A673 (cell line): Measurements from ENCODE around the gene SIGLEC8. TPM values are rescaled to one million over a fixed set of nuclear protein-coding genes. Genes with fewer than 3 reads are reported as not detected.
A peak's percentile ranks its signal among the peaks of the same experiment; 100 is the strongest.

Experiments
- BruUV-seq: library from RNA; stranded (reverse); fragments of 400-500 nt; replicated peaks from 2 replicates; lab custom pipeline; 2021; lab: Mats Ljungman, UMichigan
- CTCF ChIA-PET: fragments of 300-600 bp; sonication (Branson Sonifier 250); formaldehyde crosslinking; loops from one replicate; lab custom pipeline; 2022; ENCODE audit warnings: antibody characterized with exemption; lab: Charles Lee
- POLR2A ChIA-PET: fragments of 300-600 bp; sonication (Branson Sonifier 250); formaldehyde crosslinking; loops from one replicate; lab custom pipeline; 2022; ENCODE audit warnings: antibody characterized with exemption; ENCODE audit not compliant: low non-redundant PET; lab: Charles Lee
- DNase-seq: peaks from one replicate; pipeline ENCODE4 v3.0.0-alpha.2; 2015; ENCODE audit warnings: low spot score
- H3K27ac ChIP-seq: fragments of 200-600 bp; sonication (generic); 2 replicates; pipeline ENCODE4 v1.5.1; 2016; ENCODE audit warnings: mixed run types, low read depth, mild to moderate bottlenecking, mixed read lengths, antibody characterized with exemption, low read length; ENCODE audit not compliant: poor library complexity, severe bottlenecking
- H3K27me3 ChIP-seq: fragments of 200-600 bp; sonication (generic); replicated peaks from 2 replicates; pipeline ENCODE4 v1.6.1; 2017; ENCODE audit warnings: mixed run types, low read depth, mild to moderate bottlenecking, mixed read lengths, antibody characterized with exemption, low read length; ENCODE audit not compliant: insufficient read depth, poor library complexity
- H3K36me3 ChIP-seq: fragments of 200-600 bp; sonication (generic); 2 replicates; pipeline ENCODE4 v1.6.1; 2016; ENCODE audit warnings: mixed run types, mild to moderate bottlenecking, mixed read lengths, antibody characterized with exemption, low read length; ENCODE audit not compliant: insufficient read depth, poor library complexity, severe bottlenecking
- H3K4me1 ChIP-seq: fragments of 200-600 bp; sonication (generic); 2 replicates; pipeline ENCODE4 v1.6.1; 2017; ENCODE audit warnings: mixed run types, mild to moderate bottlenecking, mixed read lengths, antibody characterized with exemption, low read length; ENCODE audit not compliant: insufficient read depth, poor library complexity, severe bottlenecking
- H3K4me3 ChIP-seq: fragments of 200-600 bp; sonication (generic); 2 replicates; pipeline ENCODE4 v1.5.1; 2016; ENCODE audit warnings: low read depth, mixed run types, mild to moderate bottlenecking, mixed read lengths, low read length; ENCODE audit not compliant: poor library complexity, severe bottlenecking
- H3K9me3 ChIP-seq: fragments of 200-600 bp; sonication (generic); 2 replicates; pipeline ENCODE4 v1.6.1; 2016; ENCODE audit warnings: mixed run types, low read depth, mild to moderate bottlenecking, mixed read lengths, antibody characterized with exemption, low read length; ENCODE audit not compliant: poor library complexity, severe bottlenecking
- EZH2 ChIP-seq: fragments of 200-600 bp; sonication (generic); IDR thresholded peaks from 2 replicates; pipeline ENCODE4 v1.6.1; 2017; ENCODE audit warnings: borderline replicate concordance, low read depth, mild to moderate bottlenecking, mixed read lengths, antibody characterized with exemption, low read length; ENCODE audit not compliant: poor library complexity, severe bottlenecking
- intact Hi-C: fragments of 100-400 bp; cut with micrococcal nuclease; formaldehyde crosslinking; loops from one replicate; pipeline ENCODE4 v1.10.0; 2022; ENCODE audit not compliant: unreplicated experiment
- total RNA-seq: library from RNA; stranded (reverse); gene quantifications from 2 replicates; pipeline ENCODE4 v1.2.3, GENCODE V29; 2021
- TF ChIP-seq, protein P1 (sequence below): fragments of 300-800, 200-600 bp; sonication (generic); conservative IDR thresholded peaks from 2 replicates; pipeline ENCODE4 v1.5.1; 2017; ENCODE audit warnings: low read depth, mild to moderate bottlenecking, antibody characterized with exemption, low read length, moderate library complexity, mixed read lengths

SIGLEC8 gene
- total RNA-seq, 1 experiment from 2014 or later: not detected

DNA sequence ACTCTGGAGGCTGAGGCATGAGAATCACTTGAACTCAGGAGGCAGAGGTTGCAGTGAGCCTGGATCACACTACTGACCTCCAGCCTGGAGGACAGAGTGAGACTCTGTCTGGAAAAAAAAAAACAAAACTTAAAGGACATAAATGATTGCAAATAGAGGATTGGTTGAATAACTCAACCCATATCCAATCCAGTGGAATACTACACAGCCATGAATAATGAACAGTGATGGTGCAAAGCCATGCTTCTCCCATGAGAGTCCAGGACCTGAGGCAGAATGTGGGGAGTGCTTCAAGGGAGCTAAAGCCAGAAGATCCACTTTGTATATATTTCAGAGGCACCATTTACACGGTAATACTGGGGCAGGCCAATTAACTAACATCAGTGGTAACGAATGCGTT lies 17.9 kb upstream of the SIGLEC8 start:
- Histone ChIP-seq H3K36me3 (no peaks in the 10 kb centered on the region), H3K27me3 (peaks cover 54% of the 10 kb centered on the region), H3K9me3 (no peaks in the 10 kb centered on the region), H3K27ac (no peak overlapping the region), H3K4me1 (no peaks in the 10 kb centered on the region), H3K4me3 (no peak overlapping the region)
- intact Hi-C loops: loop anchor here (10.0 kb wide), 1 partner anchor 329 kb away; no protein-coding TSS in a partner anchor
- no TSS peak for BruUV-seq
- TF ChIP-seq EZH2: no peak
- TF ChIP-seq, protein P1, sequence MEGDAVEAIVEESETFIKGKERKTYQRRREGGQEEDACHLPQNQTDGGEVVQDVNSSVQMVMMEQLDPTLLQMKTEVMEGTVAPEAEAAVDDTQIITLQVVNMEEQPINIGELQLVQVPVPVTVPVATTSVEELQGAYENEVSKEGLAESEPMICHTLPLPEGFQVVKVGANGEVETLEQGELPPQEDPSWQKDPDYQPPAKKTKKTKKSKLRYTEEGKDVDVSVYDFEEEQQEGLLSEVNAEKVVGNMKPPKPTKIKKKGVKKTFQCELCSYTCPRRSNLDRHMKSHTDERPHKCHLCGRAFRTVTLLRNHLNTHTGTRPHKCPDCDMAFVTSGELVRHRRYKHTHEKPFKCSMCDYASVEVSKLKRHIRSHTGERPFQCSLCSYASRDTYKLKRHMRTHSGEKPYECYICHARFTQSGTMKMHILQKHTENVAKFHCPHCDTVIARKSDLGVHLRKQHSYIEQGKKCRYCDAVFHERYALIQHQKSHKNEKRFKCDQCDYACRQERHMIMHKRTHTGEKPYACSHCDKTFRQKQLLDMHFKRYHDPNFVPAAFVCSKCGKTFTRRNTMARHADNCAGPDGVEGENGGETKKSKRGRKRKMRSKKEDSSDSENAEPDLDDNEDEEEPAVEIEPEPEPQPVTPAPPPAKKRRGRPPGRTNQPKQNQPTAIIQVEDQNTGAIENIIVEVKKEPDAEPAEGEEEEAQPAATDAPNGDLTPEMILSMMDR: no peak
- ChIA-PET CTCF (interaction anchor here (1.1 kb wide), 1 partner anchor 181 kb away, joined by 3 read pairs; no protein-coding TSS in a partner anchor), POLR2A (interaction anchor here (0.6 kb wide), 1 partner anchor 307 kb away, joined by 4 read pairs; no protein-coding TSS in a partner anchor)
- DNase-seq: no peak

DNA sequence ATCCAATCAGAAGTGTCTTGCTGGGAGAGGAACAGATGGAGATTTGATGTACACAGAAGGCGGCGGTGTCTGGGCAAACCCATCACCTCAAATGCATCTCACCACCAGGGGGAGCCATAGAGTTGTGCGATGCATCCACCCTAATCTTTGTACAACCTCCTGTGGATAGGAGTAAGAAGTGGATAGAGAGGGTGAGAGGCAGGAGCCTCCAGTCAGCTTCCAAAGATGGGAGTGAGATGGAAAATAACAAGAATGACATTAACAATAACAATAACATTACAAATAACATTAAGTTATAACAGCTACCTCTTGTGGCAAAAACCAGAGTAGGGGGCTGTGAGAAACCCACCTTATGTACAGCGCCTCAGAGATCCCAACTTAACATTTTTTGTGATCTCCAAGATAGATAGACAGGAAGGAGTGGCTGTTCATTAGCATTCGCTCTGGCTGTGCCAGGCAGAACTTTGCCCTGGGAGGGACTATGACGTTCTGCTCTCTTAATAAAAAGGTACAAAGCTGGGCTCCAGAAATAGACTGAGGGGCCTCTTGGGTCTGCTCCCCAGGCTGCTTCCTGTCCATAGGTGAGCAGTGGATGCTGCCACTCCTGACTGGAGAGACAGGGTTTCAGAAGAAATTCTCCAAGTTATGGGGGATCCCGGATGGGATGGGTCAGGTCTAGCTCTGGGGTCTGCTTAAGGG lies 14.9 kb upstream of the SIGLEC8 start:
- TF ChIP-seq EZH2: no peak
- TF ChIP-seq, protein P1: peak; percentile 83
- no peak overlapping the region for H3K4me3 ChIP-seq
- no peak overlapping the region for H3K27ac ChIP-seq
- intact Hi-C loops: loop anchor here (2.0 to 10.0 kb wide), 3 partner anchors 184 to 332 kb away; no protein-coding TSS in a partner anchor
- ChIA-PET CTCF (interaction anchor here (0.5 to 1.8 kb wide), 5 partner anchors 8 to 1056 kb away, joined by 4 to 9 read pairs (median 5); no protein-coding TSS in a partner anchor), POLR2A (no interaction called here)
- BruUV-seq: no TSS peak
- H3K4me1 ChIP-seq: no peaks in the 10 kb centered on the region
- no peaks in the 10 kb centered on the region for H3K36me3 ChIP-seq
- DNase-seq: peak; percentile 81
- H3K27me3 ChIP-seq: peaks cover 59% of the 10 kb centered on the region
- no peaks in the 10 kb centered on the region for H3K9me3 ChIP-seq

DNA sequence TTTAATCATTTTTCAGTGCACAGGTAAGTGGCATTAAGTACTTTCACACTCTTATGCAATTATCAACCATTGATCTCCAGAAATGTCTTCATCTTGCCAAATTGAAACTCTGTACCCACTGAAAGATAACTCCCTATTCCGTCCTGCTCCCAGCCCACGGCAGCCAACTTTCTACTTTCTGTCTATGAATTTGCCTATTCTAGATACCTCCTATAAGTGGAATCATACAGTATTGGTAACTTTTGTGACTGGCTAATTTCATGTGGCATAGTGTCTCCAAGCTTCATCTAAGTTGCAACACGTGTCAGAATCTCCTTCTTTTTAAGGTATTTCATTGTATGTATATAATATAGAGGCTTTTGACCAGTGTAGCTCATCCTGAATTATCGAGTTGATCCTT lies 14.4 kb upstream of the SIGLEC8 start:
- no peak overlapping the region for H3K27ac ChIP-seq
- CTCF ChIA-PET: interaction anchor here (0.6 to 1.8 kb wide), 4 partner anchors 8 to 336 kb away, joined by 4 to 10 read pairs (median 6); no protein-coding TSS in a partner anchor
- BruUV-seq: no TSS peak
- peaks cover 62% of the 10 kb centered on the region for H3K27me3 ChIP-seq
- no peaks in the 10 kb centered on the region for H3K9me3 ChIP-seq
- POLR2A ChIA-PET: no interaction called here
- no peak for TF ChIP-seq EZH2
- TF ChIP-seq, protein P1: no peak
- no peak for DNase-seq
- H3K4me3 ChIP-seq: no peak overlapping the region
- intact Hi-C loops: loop anchor here (2.0 to 10.0 kb wide), 3 partner anchors 184 to 332 kb away; no protein-coding TSS in a partner anchor
- H3K4me1 ChIP-seq: no peaks in the 10 kb centered on the region
- no peaks in the 10 kb centered on the region for H3K36me3 ChIP-seq
